Brain microvascular endothelial cell (primary cell): ENCODE data around the gene RAVER2.
A peak's percentile ranks its signal among the peaks of the same experiment; 100 is the strongest.

Experiments
- DNase-seq: peaks from one replicate; pipeline ENCODE4 v3.0.0-alpha.2; 2020
- H3K27ac ChIP-seq: fragments of 250-450 bp; sonication (Bioruptor Pico); 2 replicates; pipeline ENCODE4 v1.5.1; 2020; ENCODE audit warnings: mild to moderate bottlenecking, moderate library complexity
- H3K27me3 ChIP-seq: fragments of 250-450 bp; sonication (Bioruptor Pico); replicated peaks from 2 replicates; pipeline ENCODE4 v1.5.1; 2020; ENCODE audit warnings: mild to moderate bottlenecking
- H3K36me3 ChIP-seq: fragments of 250-450 bp; sonication (Bioruptor Pico); replicated peaks from 2 replicates; pipeline ENCODE4 v1.5.1; 2020; ENCODE audit warnings: mild to moderate bottlenecking
- H3K4me3 ChIP-seq: 2 replicates; pipeline ENCODE4 v1.5.1; 2011; ENCODE audit warnings: low read depth, mild to moderate bottlenecking, control low read depth, low read length, moderate library complexity
- CTCF ChIP-seq: IDR thresholded peaks from 2 replicates; pipeline ENCODE4 v1.5.1; 2011; ENCODE audit warnings: low read depth, mild to moderate bottlenecking, moderate library complexity, low read length, control low read depth, inconsistent platforms; ENCODE audit errors: missing control alignments
- in situ Hi-C: cut with HindIII; loops from 2 replicates; pipeline ENCODE4 v1.10.0; 2017; ENCODE audit warnings: low sequenced_read_pairs, low pct_ligation_motif_present

Gene RAVER2

GRCh38 chr1:64856553-64856952 is 111.7 kb downstream of the RAVER2 start:
- in situ Hi-C loops: no loop called here
- TF ChIP-seq CTCF: no peak
- H3K4me3 ChIP-seq: no peak overlapping the region
- H3K36me3 ChIP-seq: peaks cover 53% of the 10 kb centered on the region
- H3K27ac ChIP-seq: no peak overlapping the region
- no peak for DNase-seq
- no peaks in the 10 kb centered on the region for H3K27me3 ChIP-seq

GRCh38 chr1:64857347-64857746 is 112.5 kb downstream of the RAVER2 start:
- no peaks in the 10 kb centered on the region for H3K27me3 ChIP-seq
- no peak for DNase-seq
- no peak overlapping the region for H3K27ac ChIP-seq
- H3K36me3 ChIP-seq: peaks cover 53% of the 10 kb centered on the region
- no peak for TF ChIP-seq CTCF
- in situ Hi-C loops: no loop called here
- no peak overlapping the region for H3K4me3 ChIP-seq

- in situ Hi-C loops: no loop called here
- DNase-seq: no peak
- Histone ChIP-seq H3K27me3 (no peaks in the 10 kb centered on the region), H3K36me3 (peaks cover 37% of the 10 kb centered on the region), H3K27ac (no peak overlapping the region), H3K4me3 (no peak overlapping the region)
- TF ChIP-seq CTCF: peak; percentile 52
Measured at GRCh38 chr1:64861611-64862010, 116.7 kb downstream of the RAVER2 start.

GRCh38 chr1:64864018-64864940 is 119.4 kb downstream of the RAVER2 start:
- in situ Hi-C loops: no loop called here
- no peak overlapping the region for H3K27ac ChIP-seq
- H3K36me3 ChIP-seq: peaks cover 28% of the 10 kb centered on the region
- no peak for DNase-seq
- H3K4me3 ChIP-seq: no peak overlapping the region
- no peaks in the 10 kb centered on the region for H3K27me3 ChIP-seq
- no peak for TF ChIP-seq CTCF

- Histone ChIP-seq H3K27ac (no peak overlapping the region), H3K4me3 (no peak overlapping the region), H3K36me3 (peaks cover 25% of the 10 kb centered on the region), H3K27me3 (no peaks in the 10 kb centered on the region)
- TF ChIP-seq CTCF: no peak
- in situ Hi-C loops: no loop called here
- DNase-seq: no peak
Measured at GRCh38 chr1:64865105-64865757, 120.4 kb downstream of the RAVER2 start.
